Stimulated activated CD4-positive, alpha-beta T cell treated with anti-CD3 and anti-CD28 coated beads, Interleukin-1b, Interleukin-23, amount 100 ng/mL, for 1 hour (primary cell): Measurements from ENCODE around the gene MMP3.
"Not testable (repeated sequence)": the region's sequence is repeated elsewhere in the genome, so short reads cannot be mapped to it uniquely, and the experiment has no call there.

Source experiments
- DNase-seq, 2 donors: peaks; one replicate each; pipeline ENCODE4 v3.0.0-alpha.2; 2020; ENCODE audit warnings: low read depth in 2 of 2

MMP3 gene

GRCh38 chr11:102843489-102843888 lies at the start of gene MMP3:
Gene MMP3, minus strand, starts transcription at chr11:102843609. Its CDS starts 63 bp downstream, at chr11:102843546.
- no peak for DNase-seq

DNA sequence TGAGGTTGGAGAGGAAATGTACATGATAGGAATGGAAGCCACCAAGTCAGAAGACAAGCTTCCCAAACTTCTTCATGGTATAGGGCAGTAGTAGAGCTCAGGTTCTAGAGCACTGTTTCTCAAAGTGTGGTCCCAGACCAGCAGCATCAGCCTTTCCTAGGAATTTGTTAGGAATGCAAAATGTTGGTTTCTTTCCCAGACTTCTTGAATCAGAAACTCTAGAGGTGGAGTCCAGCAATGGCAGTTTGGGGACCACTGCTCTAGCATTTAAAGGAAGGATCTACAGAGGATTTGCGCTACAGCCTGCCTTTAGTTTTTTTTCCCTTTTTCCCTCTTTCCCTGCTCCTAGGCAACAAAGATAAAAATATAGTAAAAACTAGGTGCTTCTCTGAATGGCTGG lies 48.3 kb upstream of the MMP3 start:
- no peak for DNase-seq

- no peak for DNase-seq
These were observed 43.6 kb upstream of the MMP3 start for GRCh38 chr11:102886999-102887398.

GRCh38 chr11:102883141-102883540 lies 39.7 kb upstream of the MMP3 start:
- no peak for DNase-seq

- DNase-seq = no peak
These were observed 39.1 kb upstream of the MMP3 start for GRCh38 chr11:102882389-102883024.

- no peak for DNase-seq
These were observed 36.4 kb upstream of the MMP3 start for GRCh38 chr11:102879801-102880200.

- DNase-seq = no peak
These were observed 35.2 kb upstream of the MMP3 start for GRCh38 chr11:102878595-102878994.

DNA sequence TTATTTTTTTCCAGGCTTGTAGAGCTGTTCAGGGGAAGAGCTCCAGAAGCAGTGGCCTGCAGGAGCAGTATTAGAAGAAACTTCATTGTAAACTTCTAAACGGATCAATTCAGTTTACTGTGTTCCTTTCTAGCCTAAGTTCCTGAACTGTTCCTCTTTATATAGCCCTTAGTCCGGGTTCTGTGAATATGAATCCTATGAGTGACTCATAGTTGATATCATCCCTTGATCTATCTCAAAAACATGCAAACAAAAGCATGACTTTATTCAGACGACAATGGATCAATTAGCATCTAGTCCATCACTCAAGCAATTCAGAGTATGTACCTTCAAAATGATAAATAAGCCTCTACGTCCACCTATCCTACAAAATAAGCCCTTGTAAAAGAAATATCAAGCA lies 31.4 kb upstream of the MMP3 start, which contains the start of gene MMP12:
TSS of gene MMP12 (minus strand) at position 131 of the 400 bp plus-strand sequence. CDS start at position 86, 45 bp downstream.
- no peak for DNase-seq

DNA sequence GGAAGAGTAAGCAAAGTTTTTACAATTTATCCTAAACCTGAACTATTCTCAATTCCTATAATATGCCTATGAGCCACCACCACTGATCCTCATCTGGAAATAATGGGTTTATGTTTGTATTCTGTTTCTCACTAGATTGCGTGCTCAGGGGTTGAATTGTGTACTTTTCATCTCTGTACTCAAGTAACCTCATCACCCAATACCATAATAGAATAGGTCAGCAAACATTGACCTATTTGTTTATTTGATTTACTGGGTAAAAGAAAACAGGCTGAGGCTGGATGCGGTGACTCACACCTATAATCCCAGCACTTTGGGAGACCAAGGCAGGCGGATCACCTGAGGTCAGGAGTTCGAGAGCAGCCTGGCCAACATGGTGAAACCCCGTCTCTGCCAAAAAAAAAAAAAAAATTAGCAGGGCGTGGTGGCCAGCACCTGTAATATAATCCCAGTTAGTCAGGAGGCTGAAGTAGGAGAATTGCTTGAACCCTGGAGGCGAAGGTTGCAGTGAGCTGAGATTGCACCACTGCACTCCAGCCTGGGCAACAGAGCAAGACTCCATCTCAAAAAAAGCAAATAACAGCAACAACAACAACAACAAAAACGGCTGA lies 26.1 kb upstream of the MMP3 start:
- DNase-seq = not testable (repeated sequence)

DNA sequence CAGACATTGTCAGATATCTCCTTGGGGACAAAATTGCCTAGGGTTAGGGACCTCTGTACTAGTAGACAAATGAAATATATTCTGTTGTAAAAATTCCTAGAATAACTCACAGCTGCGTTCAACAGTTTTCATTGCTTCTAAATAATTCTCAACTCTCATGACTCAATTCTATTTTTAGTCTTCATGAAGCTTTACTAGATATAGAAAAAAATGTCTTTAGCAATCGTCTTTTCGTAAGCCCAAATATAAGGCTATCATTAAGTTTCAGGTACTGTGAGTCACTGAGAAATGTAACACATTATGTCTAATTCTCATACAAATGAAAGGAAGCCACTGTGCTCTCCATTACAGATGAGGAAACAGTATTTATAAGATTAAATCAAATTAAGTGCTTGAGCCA lies 24.9 kb upstream of the MMP3 start:
- DNase-seq = no peak

DNA sequence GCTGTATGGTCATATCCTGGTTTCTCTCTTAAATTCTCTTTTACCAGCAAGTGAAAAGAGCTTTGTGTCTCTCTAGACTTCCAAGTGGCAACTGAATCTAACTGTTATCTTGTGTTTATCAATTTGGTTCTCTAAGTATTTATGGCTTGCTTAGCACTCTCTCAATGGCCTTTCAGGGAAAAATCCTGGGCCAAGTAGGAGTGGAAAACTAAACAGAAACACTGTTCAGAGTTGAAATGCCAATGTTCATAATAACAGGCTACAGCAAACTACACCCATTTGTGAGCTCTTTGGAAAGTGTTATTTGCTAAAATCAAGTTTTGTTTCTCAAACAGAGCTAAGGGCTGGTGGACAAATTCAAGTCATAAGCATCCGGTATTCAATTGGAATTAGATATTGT lies 21.3 kb upstream of the MMP3 start:
- no peak for DNase-seq

DNA sequence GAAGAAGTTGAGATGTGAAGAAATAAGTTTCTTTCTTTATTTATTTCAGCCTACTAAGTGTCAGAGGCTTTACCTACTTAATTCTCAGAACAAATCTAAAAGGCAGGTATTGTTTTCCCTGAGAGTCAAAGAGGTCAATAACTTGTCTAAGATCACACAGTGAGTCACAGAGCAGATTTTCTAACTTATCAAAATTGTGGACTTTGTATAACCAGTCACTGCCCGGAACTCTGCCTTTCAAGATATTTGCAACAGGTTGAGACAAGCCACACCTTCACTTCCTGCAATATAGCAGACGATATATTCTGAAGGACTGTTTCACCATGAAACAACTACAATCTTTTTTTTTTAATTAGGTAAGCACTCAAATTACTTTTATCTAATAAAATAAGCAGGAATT lies 10.5 kb upstream of the MMP3 start:
- no peak for DNase-seq

DNA sequence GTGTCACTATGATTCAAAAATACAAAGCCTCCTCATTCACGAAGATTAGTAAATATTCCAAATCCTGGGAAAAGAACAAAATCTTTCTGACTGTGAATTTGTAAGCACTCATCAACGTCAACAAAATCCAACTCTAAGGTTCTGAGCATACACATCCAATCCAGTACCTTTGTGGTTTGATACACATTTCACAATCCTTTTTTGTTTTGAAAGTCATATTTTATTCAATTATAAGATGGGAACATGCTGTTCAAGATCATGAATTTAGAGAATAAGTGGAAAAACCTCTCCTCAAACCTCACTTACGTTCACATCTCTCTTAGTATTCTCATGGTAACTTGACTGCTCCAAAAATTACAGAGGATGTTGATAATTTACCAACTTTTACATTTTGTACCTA lies 9.6 kb upstream of the MMP3 start:
- no peak for DNase-seq

- no peak for DNase-seq
These were observed 7.8 kb upstream of the MMP3 start for GRCh38 chr11:102850973-102851745.

DNA sequence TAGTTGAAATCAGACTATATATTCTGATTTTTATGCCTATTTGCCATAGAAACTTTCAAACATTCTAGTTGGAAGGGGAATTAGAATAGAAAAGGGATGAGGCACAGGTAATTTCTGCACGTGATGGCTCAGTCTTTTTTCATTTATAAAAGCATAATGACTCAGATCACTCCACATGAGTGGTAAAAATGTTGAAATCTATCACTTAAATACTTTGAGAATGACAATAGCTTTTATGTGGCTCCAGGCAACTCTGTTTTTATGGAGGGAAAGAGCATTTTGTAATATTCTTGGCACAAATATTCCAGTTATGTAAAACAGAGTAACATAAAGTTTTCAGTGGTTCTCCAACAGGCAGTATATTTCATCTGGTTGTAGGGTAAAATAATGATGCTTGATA lies 5.9 kb upstream of the MMP3 start:
- DNase-seq = no peak

- no peak for DNase-seq
These were observed 2.9 kb upstream of the MMP3 start for GRCh38 chr11:102846292-102846691.

GRCh38 chr11:102842930-102843329 lies 479 bp downstream of the MMP3 start:
- no peak for DNase-seq

GRCh38 chr11:102840018-102840417 lies 3.4 kb downstream of the MMP3 start:
- no peak for DNase-seq

DNA sequence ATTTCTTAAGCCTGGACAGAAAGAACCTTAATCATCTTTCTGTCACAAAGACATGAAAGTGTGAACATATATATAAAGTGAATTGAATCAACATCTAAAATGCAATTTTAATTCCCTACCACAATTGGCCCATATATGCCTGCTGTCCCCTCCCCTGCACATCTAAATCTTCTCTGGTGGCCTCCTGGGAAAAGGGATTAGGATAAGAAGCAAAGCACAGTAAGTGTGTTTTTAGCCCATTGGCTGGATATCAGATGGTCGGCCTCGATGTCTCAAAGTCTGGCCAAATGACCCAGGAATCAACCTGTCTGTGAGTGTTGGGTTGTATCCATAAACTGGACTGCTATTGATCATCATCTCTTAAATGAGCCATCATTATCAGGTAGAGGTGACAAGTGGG lies 5.8 kb downstream of the MMP3 start:
- DNase-seq = no peak

GRCh38 chr11:102837156-102837555 lies 6.3 kb downstream of the MMP3 start:
- DNase-seq = no peak

GRCh38 chr11:102836290-102836875 lies 7.0 kb downstream of the MMP3 start:
- no peak for DNase-seq

- DNase-seq = no peak
These were observed 9.7 kb downstream of the MMP3 start for GRCh38 chr11:102833731-102834130.

DNA sequence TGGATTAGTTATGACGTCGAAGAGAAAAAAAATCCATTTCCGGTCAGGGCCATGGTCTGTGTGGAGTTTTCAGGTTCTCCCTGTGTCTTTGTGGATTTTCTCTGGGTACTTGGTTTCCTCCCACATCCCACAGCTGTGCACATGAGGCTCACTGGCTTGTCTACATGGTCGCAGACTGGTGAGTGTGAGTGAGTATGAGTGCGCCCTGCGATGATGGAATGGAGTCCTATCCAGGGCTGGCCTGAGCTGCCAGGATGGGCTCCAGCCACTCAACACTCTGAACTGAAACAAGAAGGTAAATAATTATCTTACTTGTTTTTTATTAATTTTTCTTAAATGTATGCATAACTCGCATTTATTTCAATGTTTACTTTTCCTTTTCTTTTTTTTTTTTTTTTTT lies 10.8 kb downstream of the MMP3 start:
- no peak for DNase-seq
